DLD1 (cell line): Measurements from ENCODE around the gene KCNJ15.

ENCODE experiments used
- in situ Hi-C: cut with HindIII; loops from 2 replicates; pipeline ENCODE4 v1.10.0; 2017; ENCODE audit warnings: low sequenced_read_pairs

Gene KCNJ15

GRCh38 chr21:38294609-38295008 lies 37.8 kb downstream of the KCNJ15 start:
- in situ Hi-C loops: no loop called here

- in situ Hi-C loops: no loop called here
These were observed 39.4 kb downstream of the KCNJ15 start for GRCh38 chr21:38295997-38296764.

- in situ Hi-C loops: no loop called here
These were observed 40.4 kb downstream of the KCNJ15 start for GRCh38 chr21:38297194-38297631.

GRCh38 chr21:38297871-38298270 lies 41.1 kb downstream of the KCNJ15 start:
- in situ Hi-C loops: no loop called here

- in situ Hi-C loops: no loop called here
These were observed 42.0 kb downstream of the KCNJ15 start for GRCh38 chr21:38298832-38299231.

- in situ Hi-C loops: no loop called here
These were observed 42.9 kb downstream of the KCNJ15 start for GRCh38 chr21:38299671-38300070.

- in situ Hi-C loops: no loop called here
These were observed 43.4 kb downstream of the KCNJ15 start for GRCh38 chr21:38300141-38300578.

- in situ Hi-C loops: no loop called here
These were observed 44.8 kb downstream of the KCNJ15 start for GRCh38 chr21:38301321-38302214.

- in situ Hi-C loops: no loop called here
These were observed 46.5 kb downstream of the KCNJ15 start for GRCh38 chr21:38303300-38303699.

GRCh38 chr21:38306433-38307141 lies 49.8 kb downstream of the KCNJ15 start:
- in situ Hi-C loops: no loop called here

- in situ Hi-C loops: no loop called here
These were observed 51.2 kb downstream of the KCNJ15 start for GRCh38 chr21:38307771-38308531.

GRCh38 chr21:38308532-38309119 lies 51.8 kb downstream of the KCNJ15 start:
- in situ Hi-C loops: no loop called here

GRCh38 chr21:38310646-38311485 lies 54.1 kb downstream of the KCNJ15 start:
- in situ Hi-C loops: no loop called here

GRCh38 chr21:38311765-38312164 lies 55.0 kb downstream of the KCNJ15 start:
- in situ Hi-C loops: no loop called here

- in situ Hi-C loops: no loop called here
These were observed 56.0 kb downstream of the KCNJ15 start for GRCh38 chr21:38312822-38313221.

- in situ Hi-C loops: no loop called here
These were observed 57.8 kb downstream of the KCNJ15 start for GRCh38 chr21:38314558-38314957.

- in situ Hi-C loops: no loop called here
These were observed 58.3 kb downstream of the KCNJ15 start for GRCh38 chr21:38315122-38315521.

- in situ Hi-C loops: no loop called here
These were observed 63.0 kb downstream of the KCNJ15 start for GRCh38 chr21:38319781-38320180.

- in situ Hi-C loops: no loop called here
These were observed 64.8 kb downstream of the KCNJ15 start for GRCh38 chr21:38321568-38321967.
